GM23338 (cell line): ENCODE measurements around the gene MOB3B. TPM values are rescaled to one million over a fixed set of nuclear protein-coding genes. Genes with fewer than 3 reads are reported as not detected.

Source experiments
- ATAC-seq: fragments of 200-7000 bp; cut with Tn5 transposase; 3 replicates; pipeline ENCODE4 v1.9.1; 2020
- DNase-seq: peaks from one replicate; pipeline ENCODE4 v3.0.0-alpha.2; 2015; ENCODE audit warnings: low spot score
- H2AFZ ChIP-seq: fragments of 200-600 bp; sonication (generic); 2 replicates; pipeline ENCODE4 v1.8.0; 2016; ENCODE audit warnings: antibody characterized with exemption, mild to moderate bottlenecking, moderate library complexity
- H3F3A ChIP-seq: fragments of 200-600 bp; sonication (generic); replicated peaks from 2 replicates; pipeline ENCODE4 v1.8.0; 2017; ENCODE audit warnings: antibody characterized with exemption, mixed run types, low read depth
- H3K27ac ChIP-seq: fragments of 200-600 bp; sonication (generic); 2 replicates; pipeline ENCODE4 v1.6.1; 2016; ENCODE audit warnings: low read depth
- H3K27me3 ChIP-seq: fragments of 200-600 bp; sonication (generic); 2 replicates; pipeline ENCODE4 v1.8.0; 2016; ENCODE audit warnings: mild to moderate bottlenecking, mixed run types, moderate library complexity; ENCODE audit not compliant: insufficient read depth
- H3K36me3 ChIP-seq: fragments of 200-600 bp; sonication (generic); 2 replicates; pipeline ENCODE4 v1.8.0; 2016; ENCODE audit warnings: mild to moderate bottlenecking; ENCODE audit not compliant: insufficient read depth
- H3K4me1 ChIP-seq: fragments of 200-600 bp; sonication (generic); 2 replicates; pipeline ENCODE4 v1.8.0; 2016; ENCODE audit warnings: mild to moderate bottlenecking, moderate library complexity; ENCODE audit not compliant: insufficient read depth
- H3K4me2 ChIP-seq: fragments of 200-600 bp; sonication (generic); 2 replicates; pipeline ENCODE4 v1.7.1; 2017; ENCODE audit warnings: mixed run types
- H3K4me3 ChIP-seq: fragments of 200-600 bp; sonication (generic); 2 replicates; pipeline ENCODE4 v1.6.1; 2016; ENCODE audit warnings: mixed run types
- H3K79me2 ChIP-seq: fragments of 200-600 bp; sonication (generic); replicated peaks from 2 replicates; pipeline ENCODE4 v1.8.0; 2017; ENCODE audit warnings: mild to moderate bottlenecking; ENCODE audit not compliant: insufficient read depth
- H3K9me2 ChIP-seq: fragments of 200-600 bp; sonication (generic); 2 replicates; pipeline ENCODE4 v1.8.0; 2017; ENCODE audit not compliant: insufficient read depth
- H4K20me1 ChIP-seq: fragments of 200-600 bp; sonication (generic); replicated peaks from 2 replicates; pipeline ENCODE4 v1.8.0; 2017; ENCODE audit warnings: mild to moderate bottlenecking; ENCODE audit not compliant: insufficient read depth
- H3K27ac Mint-ChIP-seq: 2 replicates; pipeline ENCODE4 v1.8.0; 2020; ENCODE audit warnings: inconsistent platforms, mild to moderate bottlenecking, moderate library complexity, mixed read lengths
- H3K27me3 Mint-ChIP-seq: 3 replicates; pipeline ENCODE4 v1.8.0; 2022; ENCODE audit warnings: low read depth, mild to moderate bottlenecking, moderate library complexity, mixed read lengths, inconsistent platforms; ENCODE audit not compliant: insufficient read depth, poor library complexity
- H3K36me3 Mint-ChIP-seq: 3 replicates; pipeline ENCODE4 v1.8.0; 2021; ENCODE audit warnings: low read depth, mild to moderate bottlenecking, inconsistent platforms, moderate library complexity, mixed read lengths
- H3K4me1 Mint-ChIP-seq: 3 replicates; pipeline ENCODE4 v1.8.0; 2020; ENCODE audit warnings: mild to moderate bottlenecking, inconsistent platforms, mixed read lengths
- H3K4me3 Mint-ChIP-seq: 3 replicates; pipeline ENCODE4 v1.8.0; 2021; ENCODE audit warnings: moderate library complexity, mild to moderate bottlenecking, inconsistent platforms, mixed read lengths
- H3K9me3 Mint-ChIP-seq: 3 replicates; pipeline ENCODE4 v1.8.0; 2020; ENCODE audit warnings: moderate library complexity, mild to moderate bottlenecking, inconsistent platforms, mixed read lengths
- CREB1 ChIP-seq: fragments of 250-450 bp; sonication (Bioruptor Pico); IDR thresholded peaks from 2 replicates; pipeline ENCODE4 v1.5.0; 2020; ENCODE audit warnings: low read depth, mild to moderate bottlenecking, moderate library complexity
- CTCF ChIP-seq, 2 experiments: fragments of 200-600 bp in 1 of 2; sonication (generic) in 1 of 2; conservative IDR thresholded peaks; 2 replicates each; pipeline versions ENCODE4 v1.5.1 to v1.6.1; 2016 to 2017; ENCODE audit warnings: antibody characterized with exemption in 2 of 2, low read depth in 2 of 2, mild to moderate bottlenecking in 2 of 2, moderate library complexity in 1 of 2
- ETS1 ChIP-seq: IDR thresholded peaks from 2 replicates; pipeline ENCODE4 v1.6.1; 2016; ENCODE audit warnings: antibody characterized with exemption
- EZH2 ChIP-seq: fragments of 200-600 bp; sonication (generic); IDR thresholded peaks from one replicate; pipeline ENCODE4 v1.8.0; 2017; ENCODE audit warnings: antibody characterized with exemption, mild to moderate bottlenecking, low read depth; ENCODE audit not compliant: unreplicated experiment
- EZH2phosphoT487 ChIP-seq: fragments of 200-600 bp; sonication (generic); IDR thresholded peaks from one replicate; pipeline ENCODE4 v1.8.1; 2018; ENCODE audit warnings: antibody characterized with exemption; ENCODE audit not compliant: unreplicated experiment
- JUNB ChIP-seq: IDR thresholded peaks from one replicate; pipeline ENCODE4 v1.6.1; 2016; ENCODE audit warnings: antibody characterized with exemption; ENCODE audit not compliant: unreplicated experiment
- NANOG ChIP-seq: IDR thresholded peaks from 2 replicates; pipeline ENCODE4 v1.6.1; 2016; ENCODE audit warnings: antibody characterized with exemption, borderline replicate concordance
- POLR2AphosphoS5 ChIP-seq: IDR thresholded peaks from 2 replicates; pipeline ENCODE4 v1.6.1; 2016; ENCODE audit warnings: antibody characterized with exemption, low read depth
- REST ChIP-seq: IDR thresholded peaks from one replicate; pipeline ENCODE4 v1.6.1; 2018; ENCODE audit warnings: antibody characterized with exemption; ENCODE audit not compliant: unreplicated experiment
- STAT1 ChIP-seq: IDR thresholded peaks from one replicate; pipeline ENCODE4 v1.6.1; 2016; ENCODE audit warnings: antibody characterized with exemption; ENCODE audit not compliant: unreplicated experiment
- ZNF114 ChIP-seq: fragments of 250-450 bp; sonication (Bioruptor Pico); IDR thresholded peaks from 2 replicates; pipeline ENCODE4 v1.5.0; 2020; ENCODE audit warnings: mild to moderate bottlenecking, moderate library complexity
- ZNF331 ChIP-seq: fragments of 250-450 bp; sonication (Bioruptor Pico); IDR thresholded peaks from 2 replicates; pipeline ENCODE4 v1.5.0; 2020; ENCODE audit warnings: low read depth, mild to moderate bottlenecking, moderate library complexity
- polyA plus RNA-seq: library from polyadenylated mRNA; unstranded; fragments of >200 nt; fragmentation: Nextera tagmentation; extraction: Ambion mirVana; gene quantifications from 2 replicates; pipeline ENCODE4 v1.2.1, GENCODE V29; 2016
- total RNA-seq: library from RNA; depleted of rRNA; stranded (reverse); fragments of >200 nt; shearing (Covaris generic); gene quantifications from 2 replicates; pipeline ENCODE4 v1.2.3, GENCODE V29; 2014

Gene MOB3B
- total and polyA plus RNA-seq, 2 experiments from 2014 or later: 7.6 to 12.1 TPM

- Histone ChIP-seq H3K79me2 (peaks cover 10% of the 10 kb centered on the region), H3K4me2 (no peak overlapping the region), H3K27ac (no peak overlapping the region), H3K36me3 (no peaks in the 10 kb centered on the region), H4K20me1 (no peaks in the 10 kb centered on the region), H3K4me3 (no peak overlapping the region), H2AFZ (no peak overlapping the region), H3K27me3 (no peaks in the 10 kb centered on the region), H3K4me1 (peaks cover 30% of the 10 kb centered on the region), H3F3A (no peaks in the 10 kb centered on the region), H3K9me2 (no peaks in the 10 kb centered on the region)
- no peaks in the 10 kb centered on the region for H3K9me3 Mint-ChIP-seq
- no peak overlapping the region for H3K4me3 Mint-ChIP-seq
- H3K27me3 Mint-ChIP-seq: peaks cover 2% of the 10 kb centered on the region
- DNase-seq (no peak), ATAC-seq (no peak)
- no peak for TF ChIP-seq JUNB
- no peak for TF ChIP-seq POLR2AphosphoS5
- no peak for TF ChIP-seq STAT1
- TF ChIP-seq CREB1: no peak
- no peak for TF ChIP-seq NANOG
- no peak for TF ChIP-seq EZH2phosphoT487
- no peak for TF ChIP-seq EZH2
- TF ChIP-seq REST: no peak
- no peak for TF ChIP-seq CTCF (conservative IDR thresholded peaks at IDR 0.05; ENCODE audit: low read depth in 2 of 2)
- peaks cover 49% of the 10 kb centered on the region for H3K4me1 Mint-ChIP-seq
- no peak overlapping the region for H3K27ac Mint-ChIP-seq
- peaks cover 13% of the 10 kb centered on the region for H3K36me3 Mint-ChIP-seq
Measured at GRCh38 chr9:27487128-27487640, 42.4 kb downstream of the MOB3B start.

GRCh38 chr9:27485158-27485557, 44.5 kb downstream of the MOB3B start:
- Histone ChIP-seq H3K36me3 (no peaks in the 10 kb centered on the region), H3K27ac (no peak overlapping the region), H3K4me2 (no peak overlapping the region), H3F3A (no peaks in the 10 kb centered on the region), H3K4me3 (no peak overlapping the region), H3K79me2 (peaks cover 3% of the 10 kb centered on the region; the same call in 1 of the 2 replicates), H3K4me1 (peaks cover 25% of the 10 kb centered on the region), H3K27me3 (no peaks in the 10 kb centered on the region), H3K9me2 (no peaks in the 10 kb centered on the region), H2AFZ (no peak overlapping the region), H4K20me1 (no peaks in the 10 kb centered on the region)
- H3K4me3 Mint-ChIP-seq: no peak overlapping the region
- H3K27ac Mint-ChIP-seq: no peak overlapping the region
- no peak for DNase-seq
- no peaks in the 10 kb centered on the region; the same call in 2 of the 3 replicates for H3K9me3 Mint-ChIP-seq
- peaks cover 25% of the 10 kb centered on the region for H3K36me3 Mint-ChIP-seq
- no peak for ATAC-seq
- H3K4me1 Mint-ChIP-seq: peaks cover 36% of the 10 kb centered on the region
- peaks cover 2% of the 10 kb centered on the region for H3K27me3 Mint-ChIP-seq
- no peak for TF ChIP-seq ZNF114 (CRISPR knock-in tag)
- no peak for TF ChIP-seq ZNF331
- no peak for TF ChIP-seq ETS1
- TF ChIP-seq NANOG: no peak
- no peak for TF ChIP-seq REST
- no peak for TF ChIP-seq CTCF (conservative IDR thresholded peaks at IDR 0.05; ENCODE audit: low read depth in 2 of 2)
